ENCODE measurements around the gene EGLN1. TPM values are rescaled to one million over a fixed set of nuclear protein-coding genes. Genes with fewer than 3 reads are reported as not detected.
A peak's percentile ranks its signal among the peaks of the same experiment; 100 is the strongest.

The EGLN1 gene
- total RNA-seq, 1 donor from 2014 or later, result 17.1 TPM

- intact Hi-C loops (cut with micrococcal nuclease), result no loop called here
- Mint-ChIP-seq H3K4me1 (ENCODE audit: low read depth) (peaks cover 7% of the 10 kb centered on the region), H3K36me3 (ENCODE audit: low read depth) (peaks cover 13% of the 10 kb centered on the region), H3K4me3 (no peak overlapping the region), H3K27ac (no peak overlapping the region), H3K9me3 (no peaks in the 10 kb centered on the region), H3K27me3 (ENCODE audit: insufficient read depth) (no peaks in the 10 kb centered on the region)
- DNase-seq (ENCODE audit: low spot score), result no peak
Measured at GRCh38 chr1:231407547-231408396, 14.3 kb downstream of the EGLN1 start.

DNA sequence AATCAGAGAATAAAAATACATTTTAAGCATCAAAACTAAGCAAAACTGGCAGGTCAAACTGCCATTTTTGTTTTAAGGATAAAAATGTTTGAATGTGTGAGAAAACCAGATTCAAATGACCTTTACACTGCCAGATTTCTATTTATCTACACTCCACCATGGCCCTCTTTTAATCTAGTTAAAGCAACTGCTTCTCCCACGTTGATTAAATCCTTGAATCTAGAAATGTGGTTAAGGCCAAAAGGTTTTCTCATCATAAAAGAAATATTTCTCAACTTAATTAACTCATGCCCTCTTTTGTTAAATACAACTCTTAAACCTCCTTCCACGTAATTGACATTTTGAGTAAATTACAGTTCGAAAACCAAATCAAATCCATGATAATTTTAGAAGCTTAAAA is 15.0 kb downstream of the EGLN1 start:
- Mint-ChIP-seq H3K4me1 (ENCODE audit: low read depth) (no peaks in the 10 kb centered on the region), H3K9me3 (no peaks in the 10 kb centered on the region), H3K36me3 (ENCODE audit: low read depth) (peaks cover 8% of the 10 kb centered on the region), H3K4me3 (no peak overlapping the region), H3K27me3 (ENCODE audit: insufficient read depth) (no peaks in the 10 kb centered on the region), H3K27ac (no peak overlapping the region)
- no peak for DNase-seq (ENCODE audit: low spot score)
- intact Hi-C loops (cut with micrococcal nuclease), result no loop called here

DNA sequence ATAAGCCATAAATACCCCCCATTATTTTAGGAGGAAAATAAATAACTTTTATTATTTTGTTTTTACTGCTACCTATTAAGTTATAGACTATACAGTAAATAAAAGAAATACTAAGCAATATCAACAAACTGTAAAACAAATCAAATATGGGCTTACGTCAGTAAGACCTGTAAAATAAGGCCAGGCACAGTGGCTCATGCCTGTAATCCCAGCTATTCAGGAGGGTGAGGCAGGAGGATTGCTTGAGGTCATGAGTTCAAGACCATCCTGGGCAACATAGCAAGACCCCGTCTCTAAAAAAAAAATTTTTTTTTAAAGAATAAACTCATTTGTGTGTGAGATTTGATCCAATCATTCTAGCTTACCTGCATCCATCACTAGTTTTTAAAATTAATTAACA is 17.8 kb downstream of the EGLN1 start:
- intact Hi-C loops (cut with micrococcal nuclease), result no loop called here

GRCh38 chr1:231401478-231401877 is 20.6 kb downstream of the EGLN1 start:
- intact Hi-C loops (cut with micrococcal nuclease), result loop anchor here (2.0 kb wide), 1 partner anchor 19 kb away; no protein-coding TSS in a partner anchor
- no peak overlapping the region for H3K27ac Mint-ChIP-seq
- H3K27me3 Mint-ChIP-seq (ENCODE audit: insufficient read depth), result no peaks in the 10 kb centered on the region
- DNase-seq (ENCODE audit: low spot score), result no peak
- H3K4me3 Mint-ChIP-seq, result no peak overlapping the region
- peaks cover 19% of the 10 kb centered on the region for H3K36me3 Mint-ChIP-seq (ENCODE audit: low read depth)
- peaks cover 12% of the 10 kb centered on the region for H3K4me1 Mint-ChIP-seq (ENCODE audit: low read depth)
- H3K9me3 Mint-ChIP-seq, result no peaks in the 10 kb centered on the region

More for the DNA sequence above, 17.8 kb downstream of the EGLN1 start:
- no peak overlapping the region for H3K4me3 Mint-ChIP-seq
- H3K9me3 Mint-ChIP-seq, result no peaks in the 10 kb centered on the region
- no peaks in the 10 kb centered on the region for H3K4me1 Mint-ChIP-seq (ENCODE audit: low read depth)
- no peak overlapping the region for H3K27ac Mint-ChIP-seq
- no peaks in the 10 kb centered on the region for H3K27me3 Mint-ChIP-seq (ENCODE audit: insufficient read depth)
- H3K36me3 Mint-ChIP-seq (ENCODE audit: low read depth), result peaks cover 7% of the 10 kb centered on the region
- no peak for DNase-seq (ENCODE audit: low spot score)

GRCh38 chr1:231397886-231398671 is 24.0 kb downstream of the EGLN1 start:
- no peaks in the 10 kb centered on the region for H3K9me3 Mint-ChIP-seq
- DNase-seq (ENCODE audit: low spot score), result no peak
- H3K27ac Mint-ChIP-seq, result no peak overlapping the region
- intact Hi-C loops (cut with micrococcal nuclease), result no loop called here
- no peak overlapping the region for H3K4me3 Mint-ChIP-seq
- H3K36me3 Mint-ChIP-seq (ENCODE audit: low read depth), result peaks cover 16% of the 10 kb centered on the region
- no peaks in the 10 kb centered on the region for H3K27me3 Mint-ChIP-seq (ENCODE audit: insufficient read depth)
- H3K4me1 Mint-ChIP-seq (ENCODE audit: low read depth), result peaks cover 28% of the 10 kb centered on the region

DNA sequence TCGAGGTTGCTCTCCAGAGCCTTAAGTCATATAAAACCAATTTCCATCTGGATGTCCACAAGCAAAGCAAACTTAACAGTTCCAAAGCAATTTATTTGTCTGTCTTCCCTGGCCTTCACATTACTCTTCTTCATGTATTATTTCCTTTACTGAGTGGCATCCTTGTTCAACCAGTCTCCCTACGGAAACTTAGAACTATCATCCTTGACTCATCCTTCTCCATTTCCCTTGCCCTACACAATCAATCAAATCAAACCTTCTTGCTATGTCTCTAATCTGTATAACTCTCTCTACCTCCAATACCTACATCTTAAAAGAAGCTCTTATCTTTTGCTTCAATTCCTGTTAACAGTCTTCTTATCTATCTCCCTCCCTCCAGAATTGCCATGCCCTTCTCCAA is 25.4 kb downstream of the EGLN1 start:
- Mint-ChIP-seq H3K9me3 (no peaks in the 10 kb centered on the region), H3K27ac (no peak overlapping the region), H3K27me3 (ENCODE audit: insufficient read depth) (no peaks in the 10 kb centered on the region), H3K4me1 (ENCODE audit: low read depth) (peaks cover 37% of the 10 kb centered on the region), H3K36me3 (ENCODE audit: low read depth) (peaks cover 14% of the 10 kb centered on the region), H3K4me3 (no peak overlapping the region)
- DNase-seq (ENCODE audit: low spot score), result no peak
- intact Hi-C loops (cut with micrococcal nuclease), result no loop called here

DNA sequence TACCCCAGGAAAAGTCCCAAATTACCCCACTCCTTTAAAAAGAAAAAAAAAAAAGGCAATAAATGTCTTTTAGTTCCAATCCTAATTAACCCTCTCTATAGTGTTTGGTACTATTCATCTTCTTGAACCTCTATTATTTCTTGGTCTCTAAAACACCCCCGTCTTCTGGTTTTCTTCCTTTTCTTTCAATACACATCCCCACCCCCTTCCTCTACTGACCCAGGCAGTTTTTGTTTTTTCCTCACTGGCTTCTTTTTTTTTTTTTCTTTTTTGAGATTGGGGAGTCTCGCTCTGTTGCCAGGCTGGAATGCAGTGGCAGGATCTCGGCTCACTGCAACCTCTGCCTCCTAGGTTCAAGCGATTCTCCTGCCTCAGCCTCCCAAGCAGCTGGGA is 26.1 kb downstream of the EGLN1 start:
- no peak overlapping the region for H3K4me3 Mint-ChIP-seq
- H3K36me3 Mint-ChIP-seq (ENCODE audit: low read depth), result peaks cover 14% of the 10 kb centered on the region
- no peaks in the 10 kb centered on the region for H3K27me3 Mint-ChIP-seq (ENCODE audit: insufficient read depth)
- H3K4me1 Mint-ChIP-seq (ENCODE audit: low read depth), result peaks cover 41% of the 10 kb centered on the region
- H3K9me3 Mint-ChIP-seq, result no peaks in the 10 kb centered on the region
- intact Hi-C loops (cut with micrococcal nuclease), result no loop called here
- DNase-seq (ENCODE audit: low spot score), result no peak
- no peak overlapping the region for H3K27ac Mint-ChIP-seq

DNA sequence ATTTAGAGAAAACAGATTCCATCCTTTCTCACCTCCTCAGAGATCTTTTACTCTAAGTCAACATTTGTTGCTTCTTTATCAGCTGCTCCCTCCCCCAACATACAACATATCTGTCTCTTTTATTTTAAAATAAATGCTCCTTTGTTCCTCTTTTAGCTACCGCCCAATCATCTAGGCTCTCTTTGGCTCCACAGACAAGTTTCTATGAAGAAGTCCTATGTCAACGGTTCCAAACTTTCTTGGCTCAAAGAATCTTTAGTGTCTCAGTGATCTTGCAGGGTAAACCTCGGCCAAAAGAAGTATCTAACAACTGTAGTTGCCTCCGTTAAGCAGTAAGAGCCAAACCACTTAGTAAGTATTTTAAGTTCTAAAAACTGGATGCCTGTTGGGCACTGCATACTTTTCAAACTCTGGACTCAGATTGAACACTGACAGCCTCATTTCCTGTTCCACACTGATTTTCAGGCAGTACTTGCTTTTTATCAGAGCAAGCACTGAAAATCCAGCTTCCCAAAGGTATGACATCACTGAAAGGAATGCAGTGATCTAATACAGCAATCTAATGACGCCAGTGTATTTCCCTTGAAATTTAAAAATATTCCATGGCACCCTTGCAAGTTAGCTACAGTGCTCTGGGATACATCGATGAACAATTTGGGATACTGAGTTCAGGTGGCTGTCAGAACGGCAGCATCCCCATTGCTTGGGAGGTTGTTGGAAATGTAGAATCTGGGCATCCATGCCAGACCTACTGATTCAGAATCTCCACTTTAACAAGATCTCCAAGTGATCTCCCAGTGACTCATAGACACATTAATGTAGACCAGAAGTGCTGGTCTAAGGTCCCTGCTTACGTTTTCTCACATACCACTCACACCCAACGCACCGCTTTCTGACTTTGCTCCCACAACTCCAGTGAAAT is 26.8 kb downstream of the EGLN1 start:
- intact Hi-C loops (cut with micrococcal nuclease), result no loop called here
- Mint-ChIP-seq H3K36me3 (ENCODE audit: low read depth) (peaks cover 16% of the 10 kb centered on the region), H3K4me3 (no peak overlapping the region), H3K9me3 (no peaks in the 10 kb centered on the region), H3K4me1 (ENCODE audit: low read depth) (peaks cover 48% of the 10 kb centered on the region), H3K27me3 (ENCODE audit: insufficient read depth) (no peaks in the 10 kb centered on the region), H3K27ac (no peak overlapping the region)
- no peak for DNase-seq (ENCODE audit: low spot score)

GRCh38 chr1:231393668-231394067 is 28.4 kb downstream of the EGLN1 start:
- H3K36me3 Mint-ChIP-seq (ENCODE audit: low read depth), result peaks cover 15% of the 10 kb centered on the region
- H3K27ac Mint-ChIP-seq, result no peak overlapping the region
- intact Hi-C loops (cut with micrococcal nuclease), result no loop called here
- peaks cover 58% of the 10 kb centered on the region for H3K4me1 Mint-ChIP-seq (ENCODE audit: low read depth)
- no peak overlapping the region for H3K4me3 Mint-ChIP-seq
- no peaks in the 10 kb centered on the region for H3K9me3 Mint-ChIP-seq
- no peaks in the 10 kb centered on the region for H3K27me3 Mint-ChIP-seq (ENCODE audit: insufficient read depth)
- no peak for DNase-seq (ENCODE audit: low spot score)

- DNase-seq (ENCODE audit: low spot score), result no peak
- Mint-ChIP-seq H3K4me1 (ENCODE audit: low read depth) (peaks cover 65% of the 10 kb centered on the region), H3K36me3 (ENCODE audit: low read depth) (peaks cover 17% of the 10 kb centered on the region), H3K9me3 (no peaks in the 10 kb centered on the region), H3K27ac (no peak overlapping the region), H3K27me3 (ENCODE audit: insufficient read depth) (no peaks in the 10 kb centered on the region), H3K4me3 (no peak overlapping the region)
- intact Hi-C loops (cut with micrococcal nuclease), result no loop called here
Measured at GRCh38 chr1:231392389-231393131, 29.5 kb downstream of the EGLN1 start.

DNA sequence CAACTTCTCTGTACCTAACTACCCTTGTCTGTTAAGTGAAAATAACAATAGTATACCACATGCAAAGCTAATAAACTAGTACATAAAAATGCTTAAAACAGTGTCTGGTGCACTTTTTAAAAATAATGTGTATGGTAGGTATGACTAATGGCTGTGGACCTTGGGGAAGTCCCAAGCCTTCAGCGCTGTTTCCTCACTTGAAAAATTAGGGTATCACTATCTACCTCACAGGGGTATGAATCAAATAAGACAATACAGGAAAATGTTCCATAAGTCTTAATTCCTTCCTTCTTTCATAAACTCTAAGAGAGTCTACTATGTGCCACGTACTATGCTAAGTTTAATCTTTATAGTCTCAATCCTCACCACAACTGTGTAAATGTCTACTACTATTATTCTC is 32.0 kb downstream of the EGLN1 start:
- Mint-ChIP-seq H3K27me3 (ENCODE audit: insufficient read depth) (no peaks in the 10 kb centered on the region), H3K4me3 (peak overlapping the region; percentile 48)
- intact Hi-C loops (cut with micrococcal nuclease), result loop anchor here (1.0 to 2.0 kb wide), 2 partner anchors 13 to 29 kb away; no protein-coding TSS in a partner anchor

More for the DNA sequence above, 32.0 kb downstream of the EGLN1 start:
- no peaks in the 10 kb centered on the region for H3K9me3 Mint-ChIP-seq
- peaks cover 14% of the 10 kb centered on the region for H3K36me3 Mint-ChIP-seq (ENCODE audit: low read depth)
- no peak for DNase-seq (ENCODE audit: low spot score)
- peaks cover 53% of the 10 kb centered on the region for H3K4me1 Mint-ChIP-seq (ENCODE audit: low read depth)
- peak overlapping the region; percentile 50 for H3K27ac Mint-ChIP-seq

Measured in activated T-helper 1 cell treated with anti-CD3 and anti-CD28 coated beads, Interleukin-12 subunit alpha, Interleukin-12 subunit beta, Interleukin-2, Interleukin-4 antibody, amounts not matched to agents 30 ng/mL and 10 ng/mL and 1 ng/mL, durations not matched to agents 14 hours and 24 hours and 36 hours (primary cell).